Uterus (tissue), 4 donors: ENCODE results near the gene MKLN1. TPM values are rescaled to one million over a fixed set of nuclear protein-coding genes. Genes with fewer than 3 reads are reported as not detected.
A peak's percentile ranks its signal among the peaks of the same experiment; 100 is the strongest.

Experiments used
- DNase-seq, 2 donors: peaks; one replicate each; pipeline ENCODE4 v3.0.0-alpha.2; 2019 to 2020
- H3K27ac ChIP-seq, 2 donors: fragments of 200-600 bp; sonication (generic); 1 replicate in 1 of 2; 2 replicates in 1 of 2; pipeline ENCODE4 v1.5.1; 2016 to 2018
- H3K27me3 ChIP-seq, 2 donors: fragments of 200-600 bp; sonication (generic); one replicate each; pipeline ENCODE4 v1.5.1; 2018 to 2019; ENCODE audit warnings: control low read depth in 1 of 2
- H3K36me3 ChIP-seq, 2 donors: fragments of 200-600 bp; sonication (generic); one replicate each; pipeline ENCODE4 v1.5.1; 2019; ENCODE audit warnings: control low read depth in 1 of 2
- H3K4me1 ChIP-seq, 2 donors: fragments of 200-600 bp; sonication (generic); one replicate each; pipeline ENCODE4 v1.5.1; 2018 to 2019; ENCODE audit warnings: control low read depth in 1 of 2
- H3K4me3 ChIP-seq, 2 donors: fragments of 200-600 bp; sonication (generic); 1 replicate in 1 of 2; 2 replicates in 1 of 2; pipeline ENCODE4 v1.5.1; 2018 to 2019; ENCODE audit warnings: mild to moderate bottlenecking in 1 of 2
- H3K9me3 ChIP-seq, 2 donors: fragments of 200-600 bp; sonication (generic); one replicate each; pipeline ENCODE4 v1.5.1; 2019; ENCODE audit warnings: control low read depth in 1 of 2
- POLR2A ChIP-seq, 2 donors: fragments of 450-650 bp; IDR thresholded peaks; one replicate each; pipeline ENCODE4 v1.6.1; 2016; ENCODE audit warnings: antibody characterized with exemption in 2 of 2, mild to moderate bottlenecking in 1 of 2, moderate library complexity in 1 of 2
- intact Hi-C: fragments of 100-400 bp; cut with DNase I; formaldehyde crosslinking; loops from one replicate; pipeline ENCODE4 v1.15.1; 2023; ENCODE audit warnings: low total_unique reads
- total RNA-seq, 4 donors: library from RNA; depleted of rRNA in 3 of 4; stranded (reverse); fragments of >200 nt in 3 of 4; gene quantifications; one replicate each; pipeline versions ENCODE4 v1.1.0 to v1.2.4, GENCODE V29; 2014 to 2023
- TF ChIP-seq, protein P1 (sequence below), 4 experiments: fragments of 200-600 bp in 2 of 4; fragments of 450-650 bp in 2 of 4; sonication (generic) in 2 of 4; IDR thresholded peaks; one replicate each; pipeline ENCODE4 v1.5.1; 2016 to 2019; ENCODE audit warnings: antibody characterized with exemption in 4 of 4, mild to moderate bottlenecking in 2 of 4, moderate library complexity in 1 of 4
- donor health status: DM: yes; HTN: yes; CAD: no.

MKLN1 gene
- total RNA-seq, 4 donors from 2014 or later: 52.9 to 311 (median 128) TPM

DNA sequence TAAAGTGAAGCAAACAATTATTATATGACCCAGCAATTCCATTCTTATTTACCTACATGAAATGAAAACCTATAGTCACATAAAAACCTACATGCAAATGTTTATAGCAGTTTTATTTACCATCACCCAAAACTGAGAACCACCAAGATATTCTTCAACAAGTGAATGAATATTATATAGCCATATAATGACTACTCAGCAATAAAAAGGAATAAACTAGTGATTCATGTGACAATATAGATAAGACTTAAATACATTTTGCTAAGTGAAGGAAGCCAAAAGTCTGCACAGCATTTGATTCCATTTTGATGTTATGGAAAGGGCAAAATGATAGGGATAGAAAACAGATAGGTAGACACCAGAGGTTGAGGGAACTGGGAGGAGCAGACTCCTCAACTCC, 197.0 kb downstream of the MKLN1 start:
- Histone ChIP-seq H3K27me3 (no peaks in the 10 kb centered on the region), H3K4me3 (no peak overlapping the region), H3K36me3 (no peaks in the 10 kb centered on the region), H3K9me3 (no peaks in the 10 kb centered on the region), H3K4me1 (peaks cover 0 to 5% of the 10 kb centered on the region in 2 donors), H3K27ac (peak overlapping the region in 1 of 2 donors; percentile 45)
- DNase-seq: no peak
- TF ChIP-seq, protein P1, sequence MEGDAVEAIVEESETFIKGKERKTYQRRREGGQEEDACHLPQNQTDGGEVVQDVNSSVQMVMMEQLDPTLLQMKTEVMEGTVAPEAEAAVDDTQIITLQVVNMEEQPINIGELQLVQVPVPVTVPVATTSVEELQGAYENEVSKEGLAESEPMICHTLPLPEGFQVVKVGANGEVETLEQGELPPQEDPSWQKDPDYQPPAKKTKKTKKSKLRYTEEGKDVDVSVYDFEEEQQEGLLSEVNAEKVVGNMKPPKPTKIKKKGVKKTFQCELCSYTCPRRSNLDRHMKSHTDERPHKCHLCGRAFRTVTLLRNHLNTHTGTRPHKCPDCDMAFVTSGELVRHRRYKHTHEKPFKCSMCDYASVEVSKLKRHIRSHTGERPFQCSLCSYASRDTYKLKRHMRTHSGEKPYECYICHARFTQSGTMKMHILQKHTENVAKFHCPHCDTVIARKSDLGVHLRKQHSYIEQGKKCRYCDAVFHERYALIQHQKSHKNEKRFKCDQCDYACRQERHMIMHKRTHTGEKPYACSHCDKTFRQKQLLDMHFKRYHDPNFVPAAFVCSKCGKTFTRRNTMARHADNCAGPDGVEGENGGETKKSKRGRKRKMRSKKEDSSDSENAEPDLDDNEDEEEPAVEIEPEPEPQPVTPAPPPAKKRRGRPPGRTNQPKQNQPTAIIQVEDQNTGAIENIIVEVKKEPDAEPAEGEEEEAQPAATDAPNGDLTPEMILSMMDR (IDR thresholded peaks at IDR 0.05): no peak
- no peak for TF ChIP-seq POLR2A (IDR thresholded peaks at IDR 0.05)
- intact Hi-C loops: no loop called here

DNA sequence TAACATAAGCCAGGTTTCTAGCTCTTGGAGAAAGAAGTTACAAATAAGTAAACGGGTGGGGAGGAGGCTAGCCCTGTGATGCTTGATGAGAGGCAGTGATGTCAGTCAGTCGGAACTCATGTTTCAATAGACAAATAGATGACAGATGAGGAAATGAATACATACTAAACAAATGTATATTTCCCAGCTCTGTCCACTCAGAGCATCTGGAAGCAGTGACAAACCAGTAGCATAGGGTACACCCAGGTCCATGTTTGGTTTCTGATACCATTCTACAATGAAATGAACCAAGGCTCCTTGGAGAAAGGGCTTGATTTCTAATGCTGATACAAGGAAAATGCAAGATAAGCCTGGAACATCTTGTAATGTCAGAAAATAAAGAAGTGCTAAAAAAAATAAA, 198.1 kb downstream of the MKLN1 start:
- Histone ChIP-seq H3K27ac (no peak overlapping the region), H3K4me3 (no peak overlapping the region), H3K9me3 (no peaks in the 10 kb centered on the region), H3K27me3 (no peaks in the 10 kb centered on the region), H3K4me1 (peaks cover 0 to 5% of the 10 kb centered on the region in 2 donors), H3K36me3 (no peaks in the 10 kb centered on the region)
- DNase-seq: no peak
- intact Hi-C loops: no loop called here
- TF ChIP-seq POLR2A (IDR thresholded peaks at IDR 0.05): no peak

DNA sequence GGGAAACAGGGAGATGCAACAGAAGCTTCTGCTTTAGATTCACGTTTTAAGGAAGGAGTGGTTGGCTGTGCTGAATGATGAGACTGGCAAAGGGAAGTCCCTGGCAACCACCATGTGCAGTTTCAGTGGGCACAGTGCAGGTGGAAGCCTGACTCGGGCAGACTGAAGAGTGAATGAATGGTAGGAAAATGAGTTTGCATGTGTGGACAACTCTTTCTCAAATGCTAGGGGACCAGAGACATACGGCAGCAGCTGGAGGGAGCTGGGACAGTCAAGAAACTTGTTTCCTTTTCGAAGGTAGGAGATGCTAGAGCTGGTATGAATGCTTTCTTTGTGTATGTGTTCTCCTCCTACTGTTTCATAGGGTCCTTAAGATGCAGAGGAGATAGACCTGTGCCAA, 199.8 kb downstream of the MKLN1 start:
- no peak for DNase-seq
- H3K4me3 ChIP-seq: no peak overlapping the region
- H3K4me1 ChIP-seq: peaks cover 0 to 5% of the 10 kb centered on the region in 2 donors
- H3K9me3 ChIP-seq: no peaks in the 10 kb centered on the region
- peak overlapping the region in 1 of 2 donors; percentile 27 for H3K27ac ChIP-seq
- no peaks in the 10 kb centered on the region for H3K36me3 ChIP-seq
- intact Hi-C loops: no loop called here
- H3K27me3 ChIP-seq: no peaks in the 10 kb centered on the region
- TF ChIP-seq, protein P1 (IDR thresholded peaks at IDR 0.05): no peak
- no peak for TF ChIP-seq POLR2A (IDR thresholded peaks at IDR 0.05)

DNA sequence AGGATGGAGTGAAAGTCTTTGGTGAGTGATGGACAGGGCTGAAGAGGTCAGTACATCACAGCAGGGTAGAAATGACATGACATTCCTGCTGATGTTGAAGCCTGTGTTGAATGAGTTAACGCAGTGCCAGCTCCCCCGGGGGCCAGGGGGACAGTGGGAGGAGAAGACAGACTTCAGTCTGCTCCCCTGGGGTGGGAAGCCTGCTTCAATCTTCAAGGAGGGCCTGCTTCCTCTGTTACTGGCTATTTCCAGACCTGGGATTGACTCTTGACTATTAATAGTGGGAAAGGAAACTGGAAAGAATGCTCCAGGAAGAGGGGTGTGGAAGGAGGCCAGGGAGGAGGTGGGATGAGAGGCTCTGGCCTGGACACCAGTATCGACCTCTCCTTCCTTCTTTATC, 201.5 kb downstream of the MKLN1 start:
- Histone ChIP-seq H3K9me3 (no peaks in the 10 kb centered on the region), H3K27me3 (no peaks in the 10 kb centered on the region), H3K4me3 (no peak overlapping the region), H3K36me3 (no peaks in the 10 kb centered on the region), H3K4me1 (no peaks in the 10 kb centered on the region), H3K27ac (peak overlapping the region in 1 of 2 donors; percentile 49)
- intact Hi-C loops: no loop called here
- TF ChIP-seq POLR2A (IDR thresholded peaks at IDR 0.05): no peak
- TF ChIP-seq, protein P1 (IDR thresholded peaks at IDR 0.05): no peak
- DNase-seq: no peak

DNA sequence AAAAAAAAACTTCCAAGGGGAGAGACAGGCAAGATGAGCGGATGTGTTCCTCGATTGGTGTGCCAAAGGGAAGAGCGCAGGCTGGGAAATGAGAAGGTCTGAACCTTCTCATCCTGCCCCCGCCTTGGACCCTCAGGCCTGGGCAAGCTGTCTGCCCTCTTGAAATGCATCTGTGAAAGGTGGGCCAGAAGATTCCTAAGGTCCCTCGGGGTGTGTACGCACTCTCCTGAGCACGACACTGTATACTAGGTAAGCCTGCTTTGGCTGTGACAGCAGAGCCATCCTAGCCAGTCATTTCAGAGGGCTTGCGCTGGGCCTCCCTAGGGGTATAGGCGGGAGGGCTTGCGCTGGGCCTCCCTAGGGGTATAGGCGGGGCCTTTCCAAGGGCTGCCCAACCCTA, 201.9 kb downstream of the MKLN1 start:
- TF ChIP-seq, protein P1 (IDR thresholded peaks at IDR 0.05): no peak
- no peak for TF ChIP-seq POLR2A (IDR thresholded peaks at IDR 0.05)
- Histone ChIP-seq H3K4me3 (no peak overlapping the region), H3K4me1 (no peaks in the 10 kb centered on the region), H3K27ac (peak overlapping the region in 1 of 2 donors; percentile 49), H3K36me3 (no peaks in the 10 kb centered on the region), H3K9me3 (no peaks in the 10 kb centered on the region), H3K27me3 (no peaks in the 10 kb centered on the region)
- DNase-seq: no peak
- intact Hi-C loops: no loop called here

DNA sequence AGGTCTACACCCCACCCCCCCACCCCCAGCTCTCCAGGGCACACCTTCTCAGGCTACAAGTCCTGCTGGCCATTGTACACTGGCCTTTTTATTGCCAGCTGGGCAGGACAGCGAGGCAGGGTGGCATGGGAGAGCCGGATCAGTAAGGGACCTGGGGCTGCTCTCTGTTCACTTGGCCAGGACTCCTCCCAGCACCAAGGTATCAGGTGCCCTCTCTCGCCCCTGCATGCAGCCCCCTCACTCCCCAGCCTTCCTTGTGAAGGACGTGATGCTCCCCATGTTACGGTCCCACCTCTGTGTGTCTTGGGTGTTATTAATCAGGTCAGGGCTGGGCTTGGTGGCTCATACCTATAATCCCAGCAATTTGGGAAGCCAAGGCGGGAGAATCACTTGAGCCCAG, 202.5 kb downstream of the MKLN1 start:
- Histone ChIP-seq H3K27me3 (no peaks in the 10 kb centered on the region), H3K27ac (peak overlapping the region in 1 of 2 donors; percentile 49), H3K4me3 (no peak overlapping the region), H3K4me1 (no peaks in the 10 kb centered on the region), H3K36me3 (no peaks in the 10 kb centered on the region), H3K9me3 (no peaks in the 10 kb centered on the region)
- TF ChIP-seq, protein P1 (IDR thresholded peaks at IDR 0.05): no peak
- TF ChIP-seq POLR2A (IDR thresholded peaks at IDR 0.05): no peak
- no peak for DNase-seq
- intact Hi-C loops: no loop called here
